ENCODE measurements around the gene DTX1. TPM values are rescaled to one million over a fixed set of nuclear protein-coding genes. Genes with fewer than 3 reads are reported as not detected.

Gene DTX1
- polyA plus RNA-seq, 1 experiment, result 0.05 TPM

GRCh38 chr12:113093409-113094101 lies 37.0 kb downstream of the DTX1 start:
- Histone ChIP-seq H3K27me3 (ENCODE audit: control insufficient read depth, insufficient read depth, low read length) (peaks cover 13% of the 10 kb centered on the region), H3K9me3 (ENCODE audit: control insufficient read depth, insufficient read depth, low read length) (no peaks in the 10 kb centered on the region; the same call in 1 of the 2 replicates), H3K4me3 (ENCODE audit: low read depth, low read length) (no peak overlapping the region), H3K27ac (ENCODE audit: low read depth, low read length) (no peak overlapping the region)
- ChIA-PET CTCF (no interaction called here), POLR2A (no interaction called here)
- no peak for TF ChIP-seq CTCF (IDR thresholded peaks at IDR 0.05; ENCODE audit: low read depth, low read length)
- DNase-seq (ENCODE audit: low read depth, low spot score), result no peak

DNA sequence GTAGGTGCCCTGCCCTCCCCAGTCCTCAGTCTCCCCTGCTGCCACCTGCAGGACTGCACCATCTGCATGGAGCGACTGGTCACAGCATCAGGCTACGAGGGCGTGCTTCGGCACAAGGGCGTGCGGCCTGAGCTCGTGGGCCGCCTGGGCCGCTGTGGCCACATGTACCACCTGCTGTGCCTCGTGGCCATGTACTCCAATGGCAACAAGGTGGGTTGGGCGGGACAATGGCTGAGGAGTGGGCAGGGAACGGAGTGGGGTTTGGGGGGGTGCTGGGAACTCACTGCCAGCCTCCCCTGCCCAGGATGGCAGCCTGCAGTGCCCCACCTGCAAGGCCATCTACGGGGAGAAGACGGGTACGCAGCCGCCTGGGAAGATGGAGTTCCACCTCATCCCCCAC lies 38.2 kb downstream of the DTX1 start:
- TF ChIP-seq CTCF (IDR thresholded peaks at IDR 0.05; ENCODE audit: low read depth, low read length), result no peak
- H3K27me3 ChIP-seq (ENCODE audit: control insufficient read depth, insufficient read depth, low read length), result peaks cover 13% of the 10 kb centered on the region
- DNase-seq (ENCODE audit: low read depth, low spot score), result no peak
- POLR2A ChIA-PET, result no interaction called here
- CTCF ChIA-PET, result no interaction called here
- no peaks in the 10 kb centered on the region; the same call in 1 of the 2 replicates for H3K9me3 ChIP-seq (ENCODE audit: control insufficient read depth, insufficient read depth, low read length)
- H3K27ac ChIP-seq (ENCODE audit: low read depth, low read length), result no peak overlapping the region
- no peak overlapping the region for H3K4me3 ChIP-seq (ENCODE audit: low read depth, low read length)

- TF ChIP-seq CTCF (IDR thresholded peaks at IDR 0.05; ENCODE audit: low read depth, low read length), result no peak
- DNase-seq (ENCODE audit: low read depth, low spot score), result no peak
- CTCF ChIA-PET, result no interaction called here
- POLR2A ChIA-PET, result no interaction called here
- H3K9me3 ChIP-seq (ENCODE audit: control insufficient read depth, insufficient read depth, low read length), result no peaks in the 10 kb centered on the region; the same call in 1 of the 2 replicates
- peaks cover 13% of the 10 kb centered on the region for H3K27me3 ChIP-seq (ENCODE audit: control insufficient read depth, insufficient read depth, low read length)
- no peak overlapping the region for H3K27ac ChIP-seq (ENCODE audit: low read depth, low read length)
- no peak overlapping the region for H3K4me3 ChIP-seq (ENCODE audit: low read depth, low read length)
Measured at GRCh38 chr12:113095405-113095804, 38.9 kb downstream of the DTX1 start.

GRCh38 chr12:113096675-113097461 lies 40.3 kb downstream of the DTX1 start:
- no peak overlapping the region for H3K27ac ChIP-seq (ENCODE audit: low read depth, low read length)
- H3K9me3 ChIP-seq (ENCODE audit: control insufficient read depth, insufficient read depth, low read length), result no peaks in the 10 kb centered on the region; the same call in 1 of the 2 replicates
- H3K27me3 ChIP-seq (ENCODE audit: control insufficient read depth, insufficient read depth, low read length), result peaks cover 16% of the 10 kb centered on the region
- no peak for TF ChIP-seq CTCF (IDR thresholded peaks at IDR 0.05; ENCODE audit: low read depth, low read length)
- DNase-seq (ENCODE audit: low read depth, low spot score), result no peak
- POLR2A ChIA-PET, result no interaction called here
- no peak overlapping the region for H3K4me3 ChIP-seq (ENCODE audit: low read depth, low read length)
- CTCF ChIA-PET, result interaction anchor here (0.6 to 2.1 kb wide), 3 partner anchors 48 to 112 kb away, joined by 4 to 7 read pairs (median 4); no protein-coding TSS in a partner anchor
